Testis (tissue), 3 donors: ENCODE data around the gene RPP38. TPM values are rescaled to one million over a fixed set of nuclear protein-coding genes. Genes with fewer than 3 reads are reported as not detected.

Experiments
- DNase-seq: peaks from one replicate; pipeline ENCODE4 v3.0.0-alpha.2; 2019
- H3K27ac ChIP-seq, 2 donors: fragments of 200-600 bp; sonication (generic); one replicate each; pipeline ENCODE4 v1.5.1; 2019
- H3K27me3 ChIP-seq: fragments of 200-600 bp; sonication (generic); one replicate; pipeline ENCODE4 v1.5.1; 2019
- H3K36me3 ChIP-seq: fragments of 200-600 bp; sonication (generic); one replicate; pipeline ENCODE4 v1.5.1; 2017; ENCODE audit warnings: low read depth; ENCODE audit errors: missing control alignments
- H3K4me1 ChIP-seq: fragments of 200-600 bp; sonication (generic); one replicate; pipeline ENCODE4 v1.5.1; 2019
- H3K4me3 ChIP-seq, 2 donors: fragments of 200-600 bp; sonication (generic); one replicate each; pipeline ENCODE4 v1.5.1; 2017 to 2019
- H3K9me3 ChIP-seq: fragments of 200-600 bp; sonication (generic); one replicate; pipeline ENCODE4 v1.5.1; 2017
- POLR2A ChIP-seq: fragments of 450-650 bp; IDR thresholded peaks from one replicate; pipeline ENCODE4 v1.6.1; 2017; ENCODE audit warnings: antibody characterized with exemption, mild to moderate bottlenecking, moderate library complexity
- WGBS, 2 donors: methylation state at CpG; one replicate each; pipeline ENCODE4 v1.1.5; 2018; 5-methylcytosine and 5-hydroxymethylcytosine counted together
- intact Hi-C: fragments of 100-400 bp; cut with DNase I; formaldehyde crosslinking; loops from one replicate; pipeline ENCODE4 v1.15.1; 2023; ENCODE audit warnings: low total_unique reads
- polyA plus RNA-seq: library from polyadenylated mRNA; stranded (reverse); fragments of 350-450 nt; fragmentation: Illumina TruSeq; extraction: RNeasy Lipid Tissue Mini Kit (QIAGEN cat#74804); gene quantifications from one replicate; pipeline ENCODE4 v1.2.3, GENCODE V29; 2014; ENCODE audit warnings: low read depth, low replicate concordance; ENCODE audit not compliant: insufficient read depth
- total RNA-seq, 2 donors: library from RNA; depleted of rRNA; stranded (reverse); fragments of >200 nt; gene quantifications; one replicate each; pipeline ENCODE4 v1.2.3, GENCODE V29; 2016
- TF ChIP-seq, protein P1 (sequence below), 3 experiments: fragments of 450-650 bp in 2 of 3; fragments of 200-600 bp in 1 of 3; sonication (generic) in 1 of 3; IDR thresholded peaks; one replicate each; pipeline ENCODE4 v1.5.1; 2016 to 2019; ENCODE audit warnings: antibody characterized with exemption in 3 of 3, mild to moderate bottlenecking in 2 of 3, moderate library complexity in 1 of 3

The RPP38 gene
- total and polyA plus RNA-seq, 3 donors from 2014 or later = 30.3 to 73.4 (median 41.4) TPM

DNA sequence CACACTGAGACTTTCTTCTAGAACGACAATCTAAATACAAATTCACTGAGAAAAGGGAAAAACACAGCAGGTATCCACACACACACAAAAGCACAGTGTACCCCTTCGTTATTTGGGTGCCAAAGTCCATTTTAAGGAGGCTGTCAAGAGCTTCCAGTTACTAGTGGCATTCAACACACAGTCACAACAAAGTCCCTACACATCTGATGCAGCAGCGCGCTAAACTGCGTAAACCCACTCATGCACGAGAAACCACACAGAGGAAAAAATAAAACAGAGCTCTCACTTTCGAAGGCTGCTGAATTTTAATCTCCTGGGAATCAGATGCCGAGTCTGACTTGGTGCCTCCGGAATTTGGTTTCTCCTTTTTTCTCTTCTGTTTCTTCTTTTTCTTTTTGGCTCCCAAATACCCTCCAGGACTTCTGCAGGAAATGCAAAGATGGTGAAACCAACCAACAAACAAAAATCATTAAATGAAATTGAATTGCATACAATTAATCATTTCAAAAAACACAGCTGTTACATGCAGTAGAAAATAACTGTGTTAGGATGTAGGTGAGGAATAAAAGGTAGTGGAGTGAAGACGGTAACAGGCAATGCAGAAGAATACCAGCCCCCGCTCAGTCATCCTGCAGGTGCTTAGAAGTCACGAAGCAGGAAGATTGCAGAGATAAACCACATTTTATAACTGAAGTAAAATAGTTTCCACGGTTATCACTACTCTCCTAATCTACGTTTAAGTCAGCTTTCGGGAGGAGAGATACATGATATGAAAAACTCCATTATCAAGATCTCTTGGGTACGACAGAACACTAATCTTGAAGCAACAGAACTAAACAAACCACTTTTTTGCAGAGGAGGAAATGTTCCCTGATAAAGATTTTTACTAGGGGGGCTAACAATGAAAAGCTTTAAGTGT is 44.2 kb downstream of the RPP38 start:
- DNase-seq = no peak

DNA sequence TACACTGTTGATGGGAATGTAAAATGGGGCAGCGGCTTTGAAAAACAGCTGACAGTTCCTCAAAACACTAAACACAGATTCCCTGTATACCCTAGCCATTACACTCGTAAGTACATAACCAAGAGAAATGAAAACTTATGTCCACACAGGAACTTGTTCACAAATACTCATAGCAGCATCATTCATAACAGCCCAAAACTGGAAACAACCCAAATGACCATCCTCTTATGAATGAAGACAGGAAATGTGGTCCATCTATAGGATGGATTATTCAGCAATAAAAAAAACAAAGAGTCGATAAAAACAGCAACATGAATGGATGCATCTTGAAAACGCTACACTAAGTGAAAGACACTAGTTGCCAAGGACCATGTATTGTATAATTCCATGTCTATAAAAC is 47.6 kb downstream of the RPP38 start:
- TF ChIP-seq, protein P1, sequence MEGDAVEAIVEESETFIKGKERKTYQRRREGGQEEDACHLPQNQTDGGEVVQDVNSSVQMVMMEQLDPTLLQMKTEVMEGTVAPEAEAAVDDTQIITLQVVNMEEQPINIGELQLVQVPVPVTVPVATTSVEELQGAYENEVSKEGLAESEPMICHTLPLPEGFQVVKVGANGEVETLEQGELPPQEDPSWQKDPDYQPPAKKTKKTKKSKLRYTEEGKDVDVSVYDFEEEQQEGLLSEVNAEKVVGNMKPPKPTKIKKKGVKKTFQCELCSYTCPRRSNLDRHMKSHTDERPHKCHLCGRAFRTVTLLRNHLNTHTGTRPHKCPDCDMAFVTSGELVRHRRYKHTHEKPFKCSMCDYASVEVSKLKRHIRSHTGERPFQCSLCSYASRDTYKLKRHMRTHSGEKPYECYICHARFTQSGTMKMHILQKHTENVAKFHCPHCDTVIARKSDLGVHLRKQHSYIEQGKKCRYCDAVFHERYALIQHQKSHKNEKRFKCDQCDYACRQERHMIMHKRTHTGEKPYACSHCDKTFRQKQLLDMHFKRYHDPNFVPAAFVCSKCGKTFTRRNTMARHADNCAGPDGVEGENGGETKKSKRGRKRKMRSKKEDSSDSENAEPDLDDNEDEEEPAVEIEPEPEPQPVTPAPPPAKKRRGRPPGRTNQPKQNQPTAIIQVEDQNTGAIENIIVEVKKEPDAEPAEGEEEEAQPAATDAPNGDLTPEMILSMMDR (IDR thresholded peaks at IDR 0.05) = no peak
- no peak for TF ChIP-seq POLR2A
- no peaks in the 10 kb centered on the region for H3K4me1 ChIP-seq
- H3K9me3 ChIP-seq = no peaks in the 10 kb centered on the region
- DNase-seq = no peak
- H3K27ac ChIP-seq = no peak overlapping the region
- intact Hi-C loops = no loop called here
- H3K27me3 ChIP-seq = no peaks in the 10 kb centered on the region
- H3K36me3 ChIP-seq = no peaks in the 10 kb centered on the region
- no peak overlapping the region for H3K4me3 ChIP-seq
- WGBS, 2 donors = 59 to 84% methylated on average over 4 of the region's 4 CpGs

More for the DNA sequence above, 44.2 kb downstream of the RPP38 start:
- Histone ChIP-seq H3K4me1 (no peaks in the 10 kb centered on the region), H3K27me3 (no peaks in the 10 kb centered on the region), H3K4me3 (no peak overlapping the region), H3K9me3 (no peaks in the 10 kb centered on the region), H3K36me3 (no peaks in the 10 kb centered on the region), H3K27ac (no peak overlapping the region)
- intact Hi-C loops = no loop called here
- TF ChIP-seq POLR2A = no peak
- TF ChIP-seq, protein P1 (IDR thresholded peaks at IDR 0.05) = no peak
- 65 to 71% methylated on average over 16 of the region's 16 CpGs for WGBS, 2 donors

DNA sequence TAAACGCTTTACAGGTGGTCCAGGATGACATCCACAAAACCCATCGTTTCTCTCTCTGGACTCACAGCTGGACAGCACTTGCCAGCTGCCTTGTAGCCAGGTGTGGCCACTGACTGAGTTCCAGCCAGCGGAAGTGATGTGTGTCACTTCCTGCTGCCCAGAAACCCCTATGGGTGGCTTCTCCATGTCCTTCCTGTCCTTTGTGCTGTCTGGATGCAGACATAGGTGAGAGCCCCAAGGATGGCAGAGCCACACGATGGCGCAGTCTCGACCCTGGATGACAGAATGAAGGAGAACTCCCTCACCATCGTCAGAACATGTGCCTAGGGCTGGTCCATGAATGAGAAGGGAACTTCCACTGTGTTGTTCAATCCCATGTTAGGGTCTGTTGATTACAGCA is 49.2 kb downstream of the RPP38 start:
- no peak overlapping the region for H3K4me3 ChIP-seq
- DNase-seq = no peak

DNA sequence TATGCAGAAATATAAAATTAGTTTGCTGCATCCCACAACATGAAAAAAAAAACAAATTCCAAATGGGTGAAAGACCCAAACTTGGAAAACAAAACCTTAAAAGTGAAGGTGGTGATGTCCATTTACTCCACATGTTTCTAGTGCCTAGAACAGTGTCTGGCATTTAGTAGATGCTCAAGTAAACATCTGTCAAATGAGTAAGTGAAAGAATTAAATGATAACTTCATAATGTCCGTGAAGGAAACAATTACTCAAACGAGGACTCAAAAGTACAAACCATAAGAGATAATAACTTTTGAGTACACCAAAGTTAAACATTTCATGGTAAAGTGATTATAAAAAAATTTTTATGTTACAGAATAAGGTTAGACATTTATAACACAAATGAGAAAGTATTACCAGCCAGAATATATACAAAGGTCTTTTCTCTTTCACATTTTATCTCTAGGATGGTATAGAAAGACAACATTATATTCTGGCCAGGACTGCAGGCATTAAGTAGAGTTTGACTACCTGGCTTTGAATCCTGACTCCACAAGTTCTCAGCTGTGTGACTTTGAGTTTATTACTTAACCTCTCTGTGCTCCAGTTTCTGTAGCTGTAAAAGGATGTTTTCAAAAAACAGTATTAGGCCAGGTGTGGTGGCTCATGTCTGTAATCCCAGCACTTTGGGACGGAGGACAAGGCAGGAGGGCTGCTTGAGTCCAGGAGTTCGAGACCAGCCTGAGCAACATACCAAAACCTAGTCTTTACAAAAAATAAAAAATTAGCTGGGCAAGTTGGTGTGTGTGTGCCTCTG is 50.6 kb downstream of the RPP38 start:
- no peaks in the 10 kb centered on the region for H3K36me3 ChIP-seq
- intact Hi-C loops = no loop called here
- no peaks in the 10 kb centered on the region for H3K4me1 ChIP-seq
- H3K27ac ChIP-seq = no peak overlapping the region
- H3K4me3 ChIP-seq = no peak overlapping the region
- H3K9me3 ChIP-seq = no peaks in the 10 kb centered on the region
- no peak for DNase-seq
- 75 to 87% methylated on average over 4 of the region's 4 CpGs for WGBS, 2 donors
- no peak for TF ChIP-seq POLR2A
- TF ChIP-seq, protein P1 (IDR thresholded peaks at IDR 0.05) = no peak
- no peaks in the 10 kb centered on the region for H3K27me3 ChIP-seq

More for the DNA sequence above, 49.2 kb downstream of the RPP38 start:
- Histone ChIP-seq H3K9me3 (no peaks in the 10 kb centered on the region), H3K4me1 (no peaks in the 10 kb centered on the region), H3K27me3 (no peaks in the 10 kb centered on the region), H3K36me3 (no peaks in the 10 kb centered on the region), H3K27ac (no peak overlapping the region)
- TF ChIP-seq POLR2A = no peak
- TF ChIP-seq, protein P1 (IDR thresholded peaks at IDR 0.05) = no peak
- intact Hi-C loops = no loop called here
- 84 to 85% methylated on average over 7 of the region's 7 CpGs for WGBS, 2 donors
